ENCODE data around the gene SSUH2.
"Not testable (repeated sequence)": the region's sequence is repeated elsewhere in the genome, so short reads cannot be mapped to it uniquely, and the experiment has no call there.

SSUH2 gene

DNA sequence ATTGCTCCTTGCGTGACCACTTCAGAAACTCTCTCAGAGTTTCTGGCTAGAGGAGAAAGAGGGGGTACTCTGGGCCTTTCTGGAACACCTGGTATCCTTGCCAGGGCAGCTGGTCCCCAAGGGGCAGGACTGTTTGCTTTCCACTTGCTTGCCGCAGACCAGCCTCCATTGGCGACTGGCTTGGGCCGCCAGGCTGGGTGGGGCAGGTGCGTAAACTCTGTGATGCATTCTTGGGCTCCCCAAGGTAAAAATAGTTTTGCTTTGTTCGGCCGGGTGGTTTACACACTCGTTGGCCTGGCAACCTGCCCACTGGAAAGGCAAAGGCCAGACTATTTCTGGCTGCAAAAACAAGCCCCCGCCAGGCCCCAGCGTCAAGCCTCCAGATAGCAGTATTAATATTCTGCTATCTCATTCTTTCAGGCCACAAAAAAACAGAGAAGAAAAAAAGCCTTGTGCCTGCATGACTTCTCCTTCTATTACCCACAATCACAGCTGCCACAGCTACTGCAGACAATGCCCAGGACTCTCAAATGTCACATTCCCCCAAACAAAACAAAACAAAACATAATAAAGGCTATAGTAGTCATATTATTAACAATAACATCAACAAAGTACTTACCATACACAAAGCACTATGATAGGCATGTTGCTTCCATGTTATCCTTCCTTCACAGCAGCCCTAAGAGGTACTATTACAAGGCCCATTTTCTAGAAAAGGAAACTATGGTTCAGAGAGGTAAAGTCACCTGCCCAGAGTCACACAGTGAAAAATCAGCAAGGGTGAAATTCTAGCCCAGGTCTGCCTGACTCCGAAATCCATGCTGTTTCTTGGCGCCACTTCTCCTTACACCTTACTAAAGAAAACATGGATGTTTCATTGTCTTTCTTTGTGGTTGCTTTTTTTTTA is 14.0 kb upstream of the SSUH2 start:
- DNase-seq (ENCODE audit: low read depth): no peak

DNA sequence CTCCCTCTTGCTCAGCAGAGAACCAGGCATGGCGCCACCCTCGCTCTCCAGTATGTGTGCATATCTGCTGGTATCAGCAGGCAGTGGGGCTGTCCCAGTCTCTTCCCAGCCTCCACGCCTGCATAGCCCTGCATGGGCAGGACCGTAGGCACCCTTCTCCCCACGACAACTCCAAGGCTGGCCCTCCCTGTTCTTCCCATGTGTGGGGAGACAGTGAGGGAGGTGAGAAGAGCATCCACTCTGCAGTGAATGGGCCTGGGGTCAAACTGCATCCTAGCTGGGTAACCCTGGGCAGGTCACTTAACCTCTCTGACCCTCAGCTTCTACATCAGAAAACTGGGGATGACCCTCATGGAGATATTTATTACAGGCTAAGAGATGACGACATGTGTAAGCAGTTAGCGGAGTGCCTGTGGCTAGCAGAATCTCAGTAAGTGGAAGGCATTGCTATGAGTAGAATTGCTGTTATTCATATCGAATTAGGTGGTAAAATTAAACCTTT is 13.3 kb upstream of the SSUH2 start:
- DNase-seq (ENCODE audit: low read depth): no peak

DNA sequence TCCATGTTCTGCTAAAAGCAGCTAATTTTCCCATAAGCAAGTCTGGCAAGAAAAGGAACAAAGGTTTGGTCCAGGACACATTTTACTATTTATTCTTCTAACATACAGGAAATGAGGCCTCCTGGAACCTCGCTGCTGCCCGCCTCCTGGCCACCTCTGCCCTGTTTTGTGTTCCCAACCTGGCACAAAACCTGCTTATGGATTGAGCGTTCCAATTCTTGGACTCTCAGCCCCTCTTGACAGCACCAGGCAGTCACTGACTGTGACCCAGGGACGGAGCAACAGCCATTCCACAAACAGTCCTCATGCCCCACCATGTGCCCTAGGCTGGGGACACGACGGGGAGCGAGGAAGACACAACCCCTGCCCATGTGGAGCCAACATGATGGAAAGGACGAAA is 11.6 kb upstream of the SSUH2 start:
- DNase-seq (ENCODE audit: low read depth): no peak

DNA sequence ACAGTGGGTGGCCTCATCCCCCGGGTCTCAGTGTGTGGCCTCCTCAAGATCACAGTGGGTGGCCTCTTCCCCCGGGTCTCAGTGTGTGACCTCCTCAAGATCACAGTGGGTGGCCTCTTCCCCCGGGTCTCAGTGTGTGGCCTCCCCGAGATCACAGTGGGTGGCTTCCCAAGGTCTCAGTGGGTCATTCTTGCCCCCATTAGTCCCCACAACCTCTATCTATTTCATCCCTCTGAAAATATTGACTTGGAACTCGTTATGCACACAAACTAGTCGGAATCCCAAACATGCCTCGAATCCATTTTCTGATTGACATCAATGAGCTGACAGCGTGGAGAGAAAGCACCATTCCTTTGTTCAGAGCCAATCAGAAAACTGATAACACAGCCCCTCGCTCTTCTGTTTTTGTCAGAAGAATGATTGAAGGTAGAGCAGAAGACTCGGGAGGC is 10.8 kb upstream of the SSUH2 start:
- DNase-seq (ENCODE audit: low read depth): no peak

DNA sequence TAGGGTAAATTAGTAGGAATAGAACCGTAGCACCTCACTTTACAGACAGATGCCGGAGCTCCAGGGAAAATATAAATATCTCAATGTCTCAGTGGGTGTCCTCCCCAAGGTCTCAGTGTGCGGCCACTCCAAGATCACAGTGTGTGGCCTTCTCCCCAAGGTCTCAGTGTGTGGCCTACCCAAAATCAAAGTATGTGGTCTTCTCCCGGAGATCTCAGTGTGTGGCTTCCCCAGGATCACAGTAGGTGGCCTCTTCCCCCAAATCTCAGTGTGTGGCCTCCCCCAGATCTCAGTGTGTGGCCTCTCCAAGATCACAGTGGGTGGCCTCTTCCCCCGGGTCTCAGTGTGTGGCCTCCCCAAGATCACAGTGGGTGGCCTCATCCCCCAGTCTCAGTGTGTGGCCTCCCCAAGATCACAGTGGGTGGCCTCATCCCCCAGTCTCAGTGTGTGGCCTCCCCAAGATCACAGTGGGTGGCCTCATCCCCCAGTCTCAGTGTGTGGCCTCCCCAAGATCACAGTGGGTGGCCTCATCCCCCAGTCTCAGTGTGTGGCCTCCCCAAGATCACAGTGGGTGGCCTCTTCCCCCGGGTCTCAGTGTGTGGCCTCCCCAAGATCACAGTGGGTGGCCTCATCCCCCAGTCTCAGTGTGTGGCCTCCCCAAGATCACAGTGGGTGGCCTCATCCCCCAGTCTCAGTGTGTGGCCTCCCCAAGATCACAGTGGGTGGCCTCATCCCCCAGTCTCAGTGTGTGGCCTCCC is 10.2 kb upstream of the SSUH2 start:
- not testable (repeated sequence) for DNase-seq (ENCODE audit: low read depth)

DNA sequence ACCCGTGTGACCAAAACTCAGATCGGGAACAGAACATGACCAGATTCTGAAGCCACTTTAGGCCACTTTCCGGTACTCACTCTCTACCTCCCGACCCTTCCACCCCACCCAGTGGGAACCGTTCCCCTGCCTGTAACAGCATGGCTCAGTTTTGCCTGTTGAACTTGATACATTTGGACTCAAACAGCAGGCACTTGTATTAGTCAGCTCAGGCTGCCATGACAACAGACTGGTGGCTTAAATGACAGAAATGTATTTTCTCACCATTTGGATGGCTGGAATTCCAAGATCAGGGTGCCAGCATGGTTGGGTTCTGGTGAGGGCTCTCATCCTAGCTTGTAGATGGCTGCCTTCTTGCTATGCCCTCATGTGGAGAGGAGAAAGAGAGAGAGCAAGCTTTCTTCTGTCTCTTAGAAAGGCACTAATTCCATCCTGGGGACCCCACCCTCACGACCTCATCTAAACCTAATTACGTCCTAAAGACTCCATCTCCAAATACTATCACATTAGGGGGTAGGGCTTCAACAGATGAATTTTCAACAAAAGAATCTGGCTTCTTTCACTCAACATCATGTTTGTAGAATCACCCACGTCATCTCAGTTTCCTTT is 9.3 kb upstream of the SSUH2 start:
- no peak for DNase-seq (ENCODE audit: low read depth)

DNA sequence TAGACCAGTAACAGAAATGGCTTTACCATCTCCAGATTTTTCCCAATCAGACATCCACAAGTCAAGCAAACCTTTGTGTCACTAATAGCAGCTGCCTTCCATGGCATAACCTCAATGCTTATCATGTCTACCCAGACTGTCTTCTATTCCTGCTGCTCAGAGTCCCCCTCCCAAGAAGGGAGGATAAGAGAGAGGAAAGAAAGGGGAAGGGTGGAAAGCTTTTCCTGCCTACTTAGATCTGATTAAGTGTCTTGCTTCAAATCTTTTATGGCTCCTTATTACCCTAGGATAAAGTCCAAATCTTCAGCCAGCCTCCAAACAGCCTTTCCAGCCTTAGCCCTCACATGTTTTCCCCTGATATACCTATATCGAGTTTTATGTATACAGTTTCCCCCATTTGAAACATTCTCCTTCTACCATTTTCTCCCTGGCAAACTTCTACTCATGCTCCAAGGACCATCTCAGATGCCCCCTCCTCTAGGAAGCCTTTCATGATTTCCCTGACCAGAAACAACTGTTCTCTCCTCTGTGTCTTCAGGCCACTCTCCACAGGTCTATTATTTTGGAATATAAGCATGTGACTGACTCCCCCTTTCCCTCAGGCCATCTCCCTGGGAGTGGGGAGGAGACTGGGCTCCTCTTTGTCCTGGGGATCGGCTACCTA is 7.9 kb upstream of the SSUH2 start:
- DNase-seq (ENCODE audit: low read depth): no peak

DNA sequence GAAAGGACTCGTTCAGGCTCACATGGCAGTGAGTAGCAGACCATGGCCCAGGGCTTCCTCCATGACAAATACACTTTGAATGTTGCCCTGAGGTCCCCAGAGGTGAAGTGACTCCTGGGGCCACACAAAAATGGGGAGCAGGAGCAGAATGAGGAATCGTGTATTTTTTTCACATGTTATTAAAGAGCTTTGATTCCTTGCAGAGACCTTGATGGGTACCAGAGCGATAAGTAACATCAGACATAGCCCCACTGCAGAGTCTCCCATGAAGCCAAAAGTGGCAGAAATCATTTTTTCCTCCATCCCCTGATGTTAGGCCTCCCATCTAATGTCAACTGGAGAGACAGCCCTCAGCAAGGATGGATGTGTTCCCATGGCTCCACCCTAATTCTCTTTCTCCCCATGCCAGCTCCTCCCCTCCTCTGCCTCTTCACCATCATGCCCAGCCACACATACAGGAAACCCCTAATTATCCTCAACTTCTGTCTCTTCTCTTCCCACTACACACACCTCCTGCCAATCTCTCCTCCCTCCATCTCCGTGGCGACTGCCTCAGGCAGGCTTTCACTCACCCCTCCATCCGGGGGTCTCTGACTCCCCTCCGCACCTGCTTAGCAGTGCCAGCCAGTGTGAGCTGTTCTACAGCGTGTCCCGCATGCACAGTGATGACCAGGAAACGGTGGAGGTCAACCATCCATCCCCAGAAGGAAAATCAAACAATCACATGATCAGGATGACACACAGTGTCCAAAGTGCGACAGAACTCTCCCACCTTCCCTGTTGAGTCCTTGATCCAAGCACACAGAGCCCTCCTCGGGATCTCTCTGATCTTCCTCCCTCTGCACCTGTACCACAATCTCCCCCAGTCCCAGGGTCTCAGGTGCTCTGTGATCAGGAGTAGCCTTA is 7.1 kb upstream of the SSUH2 start:
- DNase-seq (ENCODE audit: low read depth): no peak

DNA sequence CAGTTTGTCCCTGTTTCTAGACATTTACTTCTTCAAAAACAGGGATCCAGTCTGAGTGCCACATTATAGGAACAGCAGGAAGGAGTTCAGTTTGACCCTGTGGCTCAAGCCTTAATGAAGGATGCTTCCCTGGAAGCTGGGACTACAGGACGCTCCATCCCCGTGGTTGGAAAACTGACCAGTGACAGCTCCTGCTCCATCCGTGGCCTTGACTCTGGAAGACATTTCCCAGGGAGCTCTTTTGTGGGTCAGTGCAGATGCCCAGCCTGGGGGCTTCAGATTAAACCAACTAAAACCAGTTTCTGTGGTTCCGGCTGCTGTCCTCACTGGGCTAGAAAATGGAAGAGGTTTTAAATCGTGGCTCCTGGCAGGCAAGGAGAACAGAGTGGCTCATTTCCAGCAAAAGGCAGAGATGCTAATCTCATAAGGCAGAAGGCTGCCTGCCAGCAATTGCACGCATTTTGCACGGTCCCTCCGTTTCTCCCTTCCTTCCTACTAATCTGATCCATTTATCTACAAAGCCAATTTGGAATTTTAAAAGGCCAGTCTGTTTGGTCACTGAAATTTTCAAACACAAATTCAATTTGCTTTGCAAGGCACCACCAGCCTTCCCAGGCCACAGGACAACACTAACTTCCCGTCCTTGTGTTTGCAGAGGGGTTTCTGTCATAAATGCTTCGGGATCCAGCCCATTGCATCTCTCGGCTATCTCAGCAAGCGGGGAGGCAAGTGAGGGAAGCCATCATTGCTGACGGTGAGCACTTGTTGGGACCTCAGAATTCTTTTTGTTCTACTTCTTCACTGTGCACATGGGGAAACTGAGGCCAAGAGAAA is 6.2 kb upstream of the SSUH2 start:
- no peak for DNase-seq (ENCODE audit: low read depth)

DNA sequence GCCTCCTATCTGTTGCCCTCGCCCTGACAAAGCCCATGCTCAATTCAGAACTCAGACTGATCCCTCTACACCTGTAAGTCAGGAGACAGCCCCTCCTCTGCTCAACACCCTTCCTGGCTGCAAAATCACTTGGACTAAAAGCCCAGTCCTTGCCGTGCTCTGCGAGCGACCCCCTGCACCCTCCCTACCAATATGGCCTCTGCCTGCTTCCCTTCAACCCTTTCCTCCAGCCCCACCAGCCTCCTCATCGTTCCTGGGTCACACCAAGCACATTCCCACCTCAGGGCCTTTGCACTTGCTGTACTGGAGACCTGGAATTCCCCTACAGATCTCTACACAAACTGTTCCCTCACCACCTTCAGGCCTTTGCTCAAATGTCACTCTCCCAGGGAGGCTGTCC is 5.2 kb upstream of the SSUH2 start:
- no peak for DNase-seq (ENCODE audit: low read depth)

DNA sequence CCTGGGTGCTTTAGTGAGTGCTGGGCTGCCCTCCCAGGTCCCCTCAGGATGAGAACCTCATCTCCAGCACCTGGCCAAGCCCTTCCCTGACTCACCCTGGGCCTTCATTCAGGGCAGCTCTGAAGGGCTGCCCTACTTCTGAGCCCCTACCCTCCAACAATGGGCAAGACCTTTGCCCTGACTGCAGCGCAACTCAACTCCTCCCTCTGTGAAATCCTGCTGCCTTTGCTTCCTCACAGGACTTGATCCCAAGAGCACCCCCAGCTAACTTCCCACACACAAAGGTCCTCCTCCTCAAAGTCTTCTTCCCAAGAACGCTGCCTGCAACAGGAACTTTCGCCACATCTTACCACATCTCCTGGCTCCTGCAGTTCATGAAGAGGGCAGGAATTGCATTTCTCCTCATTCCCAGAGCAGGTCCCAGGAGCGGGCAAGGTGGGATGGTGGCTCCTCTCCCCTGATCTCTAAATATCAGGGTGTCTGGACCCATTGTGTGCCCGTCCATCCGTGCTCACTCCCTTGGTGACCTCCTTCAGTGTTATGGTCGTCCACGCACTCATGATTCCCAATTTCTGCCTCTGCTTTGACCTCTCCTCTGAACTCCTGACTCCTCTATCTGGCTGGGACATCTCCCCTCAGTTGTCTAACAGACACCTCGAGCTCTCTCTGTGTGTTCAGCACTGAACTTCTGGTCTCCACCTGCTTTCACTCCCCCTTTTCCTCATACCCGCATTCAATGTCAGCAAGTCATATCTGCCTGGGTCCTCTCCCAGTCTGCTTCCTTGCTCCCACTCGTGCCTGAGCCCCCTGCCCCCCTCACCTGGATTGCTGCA is 4.5 kb upstream of the SSUH2 start:
- DNase-seq (ENCODE audit: low read depth): no peak

DNA sequence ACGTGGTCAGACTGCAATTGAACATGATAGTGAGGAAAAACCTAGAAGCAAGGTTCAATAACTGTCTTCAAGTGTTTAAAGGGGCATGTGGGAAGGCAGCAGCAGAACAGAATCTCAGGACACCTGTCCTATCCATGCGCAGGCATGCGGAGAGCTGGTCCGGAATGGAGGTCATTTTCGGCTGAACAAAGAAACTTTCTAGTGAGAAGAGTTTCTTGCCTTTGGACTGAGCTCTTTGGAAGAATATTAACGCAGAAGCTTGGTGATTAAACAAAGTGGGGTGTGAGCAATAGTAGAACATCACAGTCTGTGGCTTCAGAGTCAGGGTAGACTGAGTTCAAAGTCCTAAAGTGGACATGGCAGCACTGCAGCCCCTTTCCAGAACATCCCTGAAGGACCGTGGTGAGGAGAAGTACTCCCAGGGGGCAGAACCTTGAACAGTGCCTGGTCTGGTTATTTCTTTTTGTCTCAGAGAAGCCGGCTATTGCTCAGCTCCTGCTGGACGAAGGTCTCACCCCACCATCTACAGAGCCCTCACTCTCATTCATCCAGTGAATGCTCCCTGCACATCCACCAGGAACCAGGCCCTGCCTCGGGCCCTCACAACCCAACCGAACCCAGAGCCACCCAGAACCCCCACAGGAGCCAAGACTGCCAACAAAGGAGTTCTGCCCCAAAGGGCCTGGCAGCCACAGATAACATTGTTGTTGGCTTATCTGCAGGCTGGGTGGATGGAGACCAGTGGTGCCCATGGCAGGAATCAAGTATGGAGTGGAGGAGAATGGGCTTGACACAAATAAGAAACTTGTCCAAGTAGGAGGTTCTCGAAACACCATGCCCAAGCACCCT is 2.8 kb upstream of the SSUH2 start:
- DNase-seq (ENCODE audit: low read depth): no peak

DNA sequence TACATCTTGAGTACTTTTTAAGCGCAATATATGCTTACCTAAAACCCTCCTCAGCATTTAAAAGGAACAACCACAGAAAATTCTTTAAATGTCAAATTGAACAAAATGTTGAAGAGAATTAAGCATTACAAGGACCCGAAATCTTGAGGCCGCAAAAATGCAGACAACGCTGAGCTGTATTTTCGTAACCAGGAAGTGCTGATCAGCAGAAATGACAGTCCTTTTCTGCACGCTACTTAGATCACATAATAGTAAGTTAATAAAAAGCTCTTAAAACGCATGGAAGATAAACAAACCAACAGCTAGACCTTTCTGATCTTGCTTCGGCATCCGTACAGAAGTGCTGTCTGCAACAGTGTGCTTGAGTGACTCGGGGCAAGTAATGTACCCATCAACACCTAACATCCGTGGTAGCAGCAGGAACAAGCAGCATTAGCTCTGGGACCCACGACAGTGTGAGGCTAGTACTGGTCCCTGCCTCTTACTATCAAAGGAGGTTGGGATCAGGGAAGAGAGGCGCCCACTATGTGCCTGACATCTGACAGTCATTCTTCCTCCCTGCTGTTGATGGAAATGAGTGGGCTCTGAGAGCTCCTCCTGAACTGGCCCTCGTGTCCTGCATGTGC is 1.8 kb upstream of the SSUH2 start:
- DNase-seq (ENCODE audit: low read depth): no peak

DNA sequence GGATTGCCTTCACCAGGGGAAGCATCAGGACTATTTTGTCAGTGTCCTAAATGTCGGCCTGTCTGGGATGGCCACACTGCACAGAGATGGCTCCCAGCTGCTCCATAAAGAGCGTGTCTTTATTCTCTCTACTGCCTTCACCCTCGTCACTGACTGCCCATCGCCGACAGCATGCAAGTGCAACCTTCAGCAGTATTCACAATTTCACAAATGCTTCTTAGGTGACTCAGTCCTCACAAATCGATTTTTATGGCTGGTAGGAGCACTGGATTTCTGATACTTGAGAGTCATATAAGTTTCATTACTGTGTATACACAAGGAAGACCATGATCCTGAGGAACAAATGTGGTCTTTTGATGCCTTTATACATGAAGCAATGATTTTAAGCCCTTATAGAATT is 1.1 kb upstream of the SSUH2 start:
- no peak for DNase-seq (ENCODE audit: low read depth)

DNA sequence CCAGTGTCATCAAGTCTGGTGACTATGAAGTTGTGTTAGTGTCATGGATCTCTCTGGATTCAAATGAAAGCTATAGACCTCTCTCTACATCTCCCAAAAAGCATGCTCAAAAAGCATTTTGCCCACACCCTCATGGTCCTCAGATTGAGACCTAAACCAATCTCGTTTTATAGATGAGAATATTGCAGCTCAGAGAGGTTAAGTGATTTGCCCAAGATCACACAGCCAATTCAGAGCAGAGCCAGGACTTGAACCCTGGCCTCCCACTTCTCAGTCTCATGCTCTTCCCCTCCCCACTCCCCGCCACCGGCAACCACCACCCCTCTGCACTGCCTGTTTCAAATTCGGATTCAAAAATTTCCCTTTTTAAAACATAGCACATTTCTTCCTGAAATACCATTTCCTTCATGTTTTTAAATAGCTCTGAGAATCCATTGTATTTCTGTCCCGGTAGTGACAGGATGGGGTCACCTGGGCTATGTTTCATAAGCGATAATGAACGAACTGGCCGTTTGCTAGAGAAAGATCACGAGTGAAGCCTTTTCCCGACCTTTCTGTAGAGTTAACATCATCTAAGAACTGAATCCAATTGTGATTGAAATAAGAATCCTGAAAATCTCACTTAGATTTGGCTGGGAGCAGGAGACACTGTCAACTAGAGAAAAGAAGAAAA is 769 bp downstream of the SSUH2 start:
- no peak for DNase-seq (ENCODE audit: low read depth)

DNA sequence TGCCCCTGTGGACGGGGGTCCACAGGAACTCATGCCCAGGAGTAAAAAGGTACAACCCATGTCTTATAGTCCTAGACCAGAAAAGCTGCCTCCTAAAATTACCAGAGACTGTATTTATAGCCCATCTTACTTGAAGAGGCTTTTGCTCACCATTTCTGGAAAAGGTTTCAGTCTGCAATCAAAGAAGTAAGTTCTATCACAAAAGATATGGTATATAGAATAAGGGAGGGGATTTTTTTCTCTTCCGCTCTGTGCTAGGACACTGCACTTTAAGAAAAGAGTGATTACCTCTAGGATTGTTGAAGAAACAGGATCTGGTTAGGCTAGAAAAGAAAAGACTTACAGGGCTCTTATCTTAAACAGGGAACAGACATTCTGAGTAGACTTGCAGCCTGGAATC is 2.6 kb downstream of the SSUH2 start:
- DNase-seq (ENCODE audit: low read depth): no peak

DNA sequence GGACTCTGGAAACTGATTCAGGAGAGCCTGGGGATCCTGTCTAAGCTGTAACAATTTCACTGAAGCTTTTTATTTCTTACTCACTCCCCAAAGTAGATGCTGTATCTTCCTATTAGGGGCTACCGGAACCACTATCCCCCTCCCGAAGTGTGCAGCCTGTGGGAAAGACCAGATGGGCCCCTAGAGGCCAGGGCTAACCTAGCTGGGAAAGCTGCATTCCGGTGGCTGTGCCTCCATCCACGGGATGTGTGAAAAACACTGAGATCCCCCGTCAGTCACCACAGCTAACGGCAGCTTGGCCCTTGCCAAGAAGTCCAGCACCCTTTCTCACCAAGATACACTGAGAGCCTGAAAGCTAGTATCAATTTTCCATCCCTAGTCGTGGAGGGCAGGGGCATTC is 3.1 kb downstream of the SSUH2 start:
- DNase-seq (ENCODE audit: low read depth): no peak

Measured in stimulated activated CD8-positive, alpha-beta memory T cell treated with anti-CD3 and anti-CD28 coated beads, Interleukin-15, amount 100 ng/mL, for 24 hours (primary cell).